Stomach (tissue), 4 donors: Measurements from ENCODE around the gene LCLAT1.

Experiments
- EP300 ChIP-seq: sonication (generic); formaldehyde crosslinking; IDR thresholded peaks from one replicate; pipeline ENCODE4 v1.6.1; 2017; ENCODE audit warnings: antibody characterized with exemption
- POLR2A ChIP-seq, 4 donors: fragments of 450-650 bp; IDR thresholded peaks; one replicate each; pipeline ENCODE4 v1.6.1; 2016; ENCODE audit warnings: antibody characterized with exemption in 4 of 4, control low read depth in 2 of 4, mild to moderate bottlenecking in 1 of 4, moderate library complexity in 1 of 4
- POLR2AphosphoS5 ChIP-seq, 3 donors: sonication (generic); formaldehyde crosslinking; IDR thresholded peaks; one replicate each; pipeline ENCODE4 v1.6.1; 2016; ENCODE audit warnings: antibody characterized with exemption in 3 of 3
- TF ChIP-seq, protein P1 (sequence below), 7 experiments: fragments of 450-650 bp in 4 of 7; fragments of 200-600 bp in 3 of 7; sonication (generic) in 3 of 7; IDR thresholded peaks; one replicate each; pipeline ENCODE4 v1.5.1; 2016 to 2019; ENCODE audit warnings: antibody characterized with exemption in 7 of 7, control low read depth in 2 of 7, mild to moderate bottlenecking in 1 of 7

DNA sequence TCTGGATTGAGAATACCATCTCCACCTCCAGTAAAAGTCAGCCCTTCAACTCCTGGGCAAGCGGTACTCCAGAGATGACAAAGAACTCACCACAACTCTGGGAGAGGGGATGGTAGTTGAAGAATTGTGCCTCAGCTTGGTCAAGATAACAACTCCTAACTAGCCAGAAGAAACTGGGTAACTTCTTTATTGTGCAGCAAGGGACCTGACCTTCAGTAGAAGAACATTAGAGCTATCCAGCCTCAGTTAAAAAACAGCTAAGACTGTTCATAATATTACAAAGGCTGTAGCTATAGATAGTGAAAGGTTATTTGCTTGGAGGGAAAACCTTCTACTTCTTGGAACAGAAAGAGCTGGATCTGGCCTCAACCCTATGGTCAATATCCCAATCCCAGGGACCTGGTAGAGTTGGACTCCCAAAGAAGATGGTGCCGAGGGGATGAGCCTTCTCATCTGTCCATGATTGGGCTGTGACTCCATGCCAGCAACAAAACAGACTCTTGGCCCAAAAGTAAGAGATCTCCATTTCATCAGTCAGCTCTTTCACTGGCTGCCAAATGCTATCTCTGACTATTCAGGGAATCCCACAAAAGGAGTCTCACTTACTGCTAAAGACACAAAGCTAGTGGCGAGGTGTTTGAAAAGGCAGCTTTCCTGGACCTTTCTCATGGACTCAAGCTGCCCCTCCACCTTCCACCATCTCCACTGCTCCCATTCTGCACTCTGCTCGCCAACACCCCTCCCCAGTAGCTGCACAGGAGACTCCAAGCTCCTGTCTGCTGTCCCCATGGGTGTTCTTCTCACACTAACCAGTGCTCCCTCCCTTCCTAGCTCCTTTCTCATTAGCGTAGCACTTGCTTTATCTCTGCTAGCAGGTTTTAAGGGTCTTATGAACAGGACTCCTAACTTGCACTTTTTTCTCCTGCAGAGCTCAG lies 214.4 kb downstream of the LCLAT1 start:
- no peak for TF ChIP-seq EP300
- TF ChIP-seq, protein P1, sequence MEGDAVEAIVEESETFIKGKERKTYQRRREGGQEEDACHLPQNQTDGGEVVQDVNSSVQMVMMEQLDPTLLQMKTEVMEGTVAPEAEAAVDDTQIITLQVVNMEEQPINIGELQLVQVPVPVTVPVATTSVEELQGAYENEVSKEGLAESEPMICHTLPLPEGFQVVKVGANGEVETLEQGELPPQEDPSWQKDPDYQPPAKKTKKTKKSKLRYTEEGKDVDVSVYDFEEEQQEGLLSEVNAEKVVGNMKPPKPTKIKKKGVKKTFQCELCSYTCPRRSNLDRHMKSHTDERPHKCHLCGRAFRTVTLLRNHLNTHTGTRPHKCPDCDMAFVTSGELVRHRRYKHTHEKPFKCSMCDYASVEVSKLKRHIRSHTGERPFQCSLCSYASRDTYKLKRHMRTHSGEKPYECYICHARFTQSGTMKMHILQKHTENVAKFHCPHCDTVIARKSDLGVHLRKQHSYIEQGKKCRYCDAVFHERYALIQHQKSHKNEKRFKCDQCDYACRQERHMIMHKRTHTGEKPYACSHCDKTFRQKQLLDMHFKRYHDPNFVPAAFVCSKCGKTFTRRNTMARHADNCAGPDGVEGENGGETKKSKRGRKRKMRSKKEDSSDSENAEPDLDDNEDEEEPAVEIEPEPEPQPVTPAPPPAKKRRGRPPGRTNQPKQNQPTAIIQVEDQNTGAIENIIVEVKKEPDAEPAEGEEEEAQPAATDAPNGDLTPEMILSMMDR (IDR thresholded peaks at IDR 0.05): no peak
- no peak for TF ChIP-seq POLR2AphosphoS5 (IDR thresholded peaks at IDR 0.05)
- no peak for TF ChIP-seq POLR2A (IDR thresholded peaks at IDR 0.05)
